Measurements from ENCODE around the gene RNF149. TPM values are rescaled to one million over a fixed set of nuclear protein-coding genes. Genes with fewer than 3 reads are reported as not detected.
A peak's percentile ranks its signal among the peaks of the same experiment; 100 is the strongest.

RNF149 gene
- total RNA-seq, 1 donor from 2014 or later: 32.0 TPM

- Mint-ChIP-seq H3K27me3 (ENCODE audit: unreplicated experiment) (peaks cover 2% of the 10 kb centered on the region), H3K4me3 (ENCODE audit: unreplicated experiment) (no peak overlapping the region), H3K9me3 (ENCODE audit: unreplicated experiment) (no peaks in the 10 kb centered on the region), H3K27ac (ENCODE audit: unreplicated experiment) (peak overlapping the region; percentile 92), H3K36me3 (ENCODE audit: low read depth, unreplicated experiment) (no peaks in the 10 kb centered on the region), H3K4me1 (ENCODE audit: unreplicated experiment) (peaks cover 16% of the 10 kb centered on the region)
- no peak for TF ChIP-seq CTCF (IDR thresholded peaks at IDR 0.05; ENCODE audit: unreplicated experiment)
- DNase-seq (ENCODE audit: low spot score): no peak
These were observed 22.7 kb upstream of the RNF149 start for GRCh38 chr2:101331202-101331601.

GRCh38 chr2:101330253-101330933, 21.9 kb upstream of the RNF149 start:
- Mint-ChIP-seq H3K9me3 (ENCODE audit: unreplicated experiment) (no peaks in the 10 kb centered on the region), H3K27ac (ENCODE audit: unreplicated experiment) (peak overlapping the region; percentile 92), H3K4me1 (ENCODE audit: unreplicated experiment) (peaks cover 16% of the 10 kb centered on the region), H3K4me3 (ENCODE audit: unreplicated experiment) (no peak overlapping the region), H3K36me3 (ENCODE audit: low read depth, unreplicated experiment) (no peaks in the 10 kb centered on the region), H3K27me3 (ENCODE audit: unreplicated experiment) (peaks cover 2% of the 10 kb centered on the region)
- TF ChIP-seq CTCF (IDR thresholded peaks at IDR 0.05; ENCODE audit: unreplicated experiment): no peak
- DNase-seq (ENCODE audit: low spot score): peak; percentile 42

- TF ChIP-seq CTCF (IDR thresholded peaks at IDR 0.05; ENCODE audit: unreplicated experiment): no peak
- no peak for DNase-seq (ENCODE audit: low spot score)
- H3K36me3 Mint-ChIP-seq (ENCODE audit: low read depth, unreplicated experiment): no peaks in the 10 kb centered on the region
- peaks cover 2% of the 10 kb centered on the region for H3K27me3 Mint-ChIP-seq (ENCODE audit: unreplicated experiment)
- H3K4me1 Mint-ChIP-seq (ENCODE audit: unreplicated experiment): peaks cover 16% of the 10 kb centered on the region
- peak overlapping the region; percentile 68 for H3K27ac Mint-ChIP-seq (ENCODE audit: unreplicated experiment)
- H3K4me3 Mint-ChIP-seq (ENCODE audit: unreplicated experiment): no peak overlapping the region
- no peaks in the 10 kb centered on the region for H3K9me3 Mint-ChIP-seq (ENCODE audit: unreplicated experiment)
These were observed 20.5 kb upstream of the RNF149 start for GRCh38 chr2:101329026-101329425.

- Mint-ChIP-seq H3K9me3 (ENCODE audit: unreplicated experiment) (no peaks in the 10 kb centered on the region), H3K4me1 (ENCODE audit: unreplicated experiment) (peaks cover 16% of the 10 kb centered on the region), H3K27me3 (ENCODE audit: unreplicated experiment) (peaks cover 2% of the 10 kb centered on the region), H3K27ac (ENCODE audit: unreplicated experiment) (no peak overlapping the region), H3K36me3 (ENCODE audit: low read depth, unreplicated experiment) (no peaks in the 10 kb centered on the region), H3K4me3 (ENCODE audit: unreplicated experiment) (no peak overlapping the region)
- DNase-seq (ENCODE audit: low spot score): no peak
- no peak for TF ChIP-seq CTCF (IDR thresholded peaks at IDR 0.05; ENCODE audit: unreplicated experiment)
These were observed 20.0 kb upstream of the RNF149 start for GRCh38 chr2:101328474-101329007.

- no peaks in the 10 kb centered on the region for H3K9me3 Mint-ChIP-seq (ENCODE audit: unreplicated experiment)
- TF ChIP-seq CTCF (IDR thresholded peaks at IDR 0.05; ENCODE audit: unreplicated experiment): no peak
- no peak overlapping the region for H3K4me3 Mint-ChIP-seq (ENCODE audit: unreplicated experiment)
- H3K36me3 Mint-ChIP-seq (ENCODE audit: low read depth, unreplicated experiment): no peaks in the 10 kb centered on the region
- H3K4me1 Mint-ChIP-seq (ENCODE audit: unreplicated experiment): peaks cover 16% of the 10 kb centered on the region
- H3K27me3 Mint-ChIP-seq (ENCODE audit: unreplicated experiment): peaks cover 2% of the 10 kb centered on the region
- no peak for DNase-seq (ENCODE audit: low spot score)
- H3K27ac Mint-ChIP-seq (ENCODE audit: unreplicated experiment): no peak overlapping the region
These were observed 19.4 kb upstream of the RNF149 start for GRCh38 chr2:101327863-101328394.

Data from endothelial cell (in vitro differentiated cells).